Stromal cell of bone marrow (primary cell): Measurements from ENCODE around the gene ZFP64.
"Not testable (repeated sequence)": the region's sequence is repeated elsewhere in the genome, so short reads cannot be mapped to it uniquely, and the experiment has no call there.

ENCODE experiments used
- DNase-seq: peaks from one replicate; pipeline ENCODE4 v3.0.0-alpha.2; 2012; ENCODE audit warnings: low read depth

ZFP64 gene

DNA sequence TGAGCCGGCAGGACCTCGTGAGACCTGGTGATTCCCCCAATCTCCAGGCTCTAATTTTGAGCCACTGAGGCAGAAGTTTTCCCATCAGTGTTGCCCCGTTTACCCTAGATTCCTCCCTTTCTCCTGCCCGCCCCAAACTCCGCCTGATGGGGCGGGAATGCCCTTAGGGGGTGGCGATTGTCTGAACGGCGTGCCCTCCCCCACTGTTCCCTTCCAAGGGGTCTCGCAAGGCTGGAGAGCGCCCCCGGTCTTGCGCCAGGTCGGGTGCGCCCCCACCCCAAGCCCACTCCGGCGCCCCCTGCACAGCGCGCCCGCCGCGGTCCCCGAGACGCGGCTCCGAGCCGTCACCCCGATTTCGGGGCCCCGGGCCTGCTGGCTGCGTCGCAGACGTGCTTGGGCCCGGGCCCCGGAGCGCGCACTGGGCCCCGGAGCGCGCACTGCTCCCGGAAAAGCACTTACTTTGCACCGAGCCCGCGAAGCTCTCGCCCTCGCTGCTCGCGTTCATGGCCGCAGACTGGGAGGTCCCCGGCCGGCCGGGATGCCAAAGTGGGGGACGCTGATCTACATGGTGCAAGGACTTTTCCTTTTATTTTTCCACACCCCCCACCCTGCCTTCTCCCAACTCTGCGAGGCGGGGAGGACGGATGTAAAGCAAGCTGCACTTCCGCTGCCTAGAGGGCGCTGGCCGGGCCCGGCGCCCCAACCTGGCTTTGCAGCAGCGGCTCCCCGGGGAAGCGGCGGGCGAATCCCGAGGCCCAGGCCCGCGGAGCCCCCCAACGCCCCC is at the start of gene ZFP64:
Gene ZFP64, minus strand, starts transcription at position 648 of the 784 bp plus-strand sequence. Its CDS starts 143 bp downstream, at position 505.
- DNase-seq, result peak; percentile 53

DNA sequence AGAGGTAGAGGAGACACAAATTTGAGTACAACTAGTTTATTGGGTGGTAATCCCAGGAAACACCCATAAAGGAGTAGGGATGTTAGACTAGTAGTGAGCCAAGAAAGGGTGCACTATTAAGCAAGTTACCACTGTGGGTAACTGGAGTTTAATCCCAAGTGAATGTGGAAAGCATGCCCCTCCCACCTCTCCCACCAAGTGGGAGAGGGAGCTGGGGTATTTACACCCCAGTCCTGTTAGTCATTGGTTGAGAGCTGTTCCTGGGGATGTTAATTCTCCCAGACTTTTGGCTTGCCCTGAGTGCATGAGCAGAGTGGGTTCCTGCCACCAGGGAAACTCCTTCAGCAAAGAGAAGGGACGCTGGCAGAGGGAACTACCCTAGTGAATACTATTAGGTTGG is 49.2 kb upstream of the ZFP64 start:
- DNase-seq, result no peak

DNA sequence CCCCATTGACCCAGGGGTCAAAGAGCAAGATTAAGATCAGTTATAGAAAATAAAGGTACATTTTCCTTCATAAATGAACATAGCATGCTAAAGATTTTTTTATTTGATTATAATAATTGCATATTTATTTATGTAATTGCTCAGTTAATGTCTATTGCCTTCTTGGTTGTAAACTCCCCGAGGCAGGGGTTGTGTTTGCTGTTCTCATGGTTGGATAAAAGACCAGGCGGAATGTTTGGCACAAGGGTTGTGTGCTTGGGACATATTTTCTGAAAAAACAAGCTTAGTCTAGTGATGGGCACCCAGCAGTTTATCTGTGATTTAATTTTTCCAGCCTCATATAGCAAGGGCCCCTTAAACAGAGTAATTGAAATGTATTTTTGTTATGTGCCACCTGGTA is 47.5 kb upstream of the ZFP64 start:
- DNase-seq, result no peak

DNA sequence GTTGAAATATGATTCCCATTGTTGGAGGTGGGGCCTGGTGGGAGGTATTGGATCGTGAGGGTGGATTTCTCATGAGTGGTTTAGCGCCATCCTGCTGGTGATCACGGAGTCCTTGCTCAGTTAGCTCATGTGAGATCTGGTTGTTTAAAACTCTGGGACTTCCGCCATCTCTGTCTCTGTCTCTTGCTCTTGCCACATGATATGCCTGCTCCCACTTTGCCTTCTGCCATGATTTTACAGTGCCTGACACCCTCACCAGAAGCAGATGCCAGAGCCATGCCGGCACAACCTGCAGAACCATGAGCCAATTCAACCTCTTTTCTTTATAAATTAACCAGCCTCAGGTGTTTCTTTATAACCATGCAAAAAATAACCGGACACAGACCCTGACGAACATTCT is 44.7 kb upstream of the ZFP64 start:
- DNase-seq, result no peak

DNA sequence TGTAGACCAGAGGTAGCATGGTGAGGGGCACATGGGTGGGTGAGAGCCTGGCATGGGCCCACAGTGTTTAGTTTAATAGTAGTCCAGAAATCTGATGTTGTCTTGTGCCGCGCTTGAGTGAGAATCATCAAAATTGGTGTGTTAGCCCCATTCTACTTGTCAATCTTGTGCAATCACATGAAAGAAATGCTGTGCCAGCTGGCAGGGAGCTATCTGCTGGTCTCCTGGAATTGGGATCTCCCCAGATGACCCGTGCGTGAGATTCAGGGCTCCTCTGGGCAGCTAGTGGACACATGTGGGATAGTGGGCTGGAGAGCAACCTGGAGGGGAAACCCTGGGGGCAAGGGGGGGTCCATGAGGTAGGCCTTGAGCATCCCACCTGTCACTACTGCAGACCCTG is 43.5 kb upstream of the ZFP64 start:
- DNase-seq, result no peak

DNA sequence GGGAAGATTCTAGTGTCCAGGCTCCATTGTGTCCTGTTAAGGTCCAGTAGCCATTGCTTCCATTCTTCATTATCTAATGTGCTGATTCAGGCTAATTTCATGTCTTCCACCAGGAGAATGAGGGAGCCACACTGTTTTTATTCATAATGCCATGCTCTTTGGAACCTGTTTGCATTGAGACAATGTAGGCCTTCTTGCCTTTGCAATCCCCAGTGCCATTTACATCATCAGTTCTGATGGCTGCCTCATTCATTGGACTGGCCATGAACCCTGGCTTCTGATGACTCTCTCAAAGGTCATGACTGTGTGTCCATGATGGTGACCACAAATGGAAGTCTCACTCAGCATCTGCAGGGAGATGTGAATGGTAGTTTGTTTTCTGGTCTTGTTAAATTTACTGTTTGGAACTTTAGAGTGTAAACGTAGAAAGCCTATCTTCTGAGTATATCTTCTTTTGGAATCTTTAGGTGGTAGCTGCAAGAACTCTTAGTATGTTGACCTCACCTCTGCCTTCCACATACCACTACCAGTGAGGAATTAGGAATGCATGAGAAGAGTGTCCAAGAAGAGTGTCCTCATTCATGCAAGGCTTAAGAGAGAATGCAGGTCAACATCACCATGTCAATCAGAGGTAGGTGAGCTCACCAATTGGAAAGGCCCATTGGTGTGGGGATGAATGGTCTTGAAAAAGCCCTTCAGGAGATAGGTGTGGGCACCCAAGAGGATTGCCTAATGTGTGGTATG is 42.9 kb upstream of the ZFP64 start:
- DNase-seq, result no peak

DNA sequence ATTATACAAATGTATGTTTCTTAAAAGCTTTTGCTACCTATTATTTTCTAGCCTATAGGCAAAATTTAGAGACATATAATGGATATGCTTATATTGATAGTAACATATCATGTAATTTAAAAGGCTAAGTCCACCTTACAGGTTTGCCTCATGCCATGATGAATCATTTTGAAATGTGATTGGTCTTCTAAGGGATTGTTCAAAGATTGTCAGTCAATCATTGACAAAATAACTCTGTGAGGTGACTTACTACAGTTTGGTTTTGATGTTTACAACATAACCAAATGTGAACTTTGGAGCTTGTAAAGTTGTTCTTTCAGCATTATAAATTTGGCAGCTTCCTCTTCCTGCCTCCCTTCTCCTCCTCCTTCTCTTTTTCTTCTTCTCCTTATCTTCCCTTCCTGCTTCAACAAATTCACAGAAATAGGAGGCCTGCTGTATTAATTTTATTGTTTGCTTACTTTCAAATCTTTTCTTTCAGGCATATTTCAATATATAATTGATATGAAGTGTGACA is 39.7 kb upstream of the ZFP64 start:
- no peak for DNase-seq

DNA sequence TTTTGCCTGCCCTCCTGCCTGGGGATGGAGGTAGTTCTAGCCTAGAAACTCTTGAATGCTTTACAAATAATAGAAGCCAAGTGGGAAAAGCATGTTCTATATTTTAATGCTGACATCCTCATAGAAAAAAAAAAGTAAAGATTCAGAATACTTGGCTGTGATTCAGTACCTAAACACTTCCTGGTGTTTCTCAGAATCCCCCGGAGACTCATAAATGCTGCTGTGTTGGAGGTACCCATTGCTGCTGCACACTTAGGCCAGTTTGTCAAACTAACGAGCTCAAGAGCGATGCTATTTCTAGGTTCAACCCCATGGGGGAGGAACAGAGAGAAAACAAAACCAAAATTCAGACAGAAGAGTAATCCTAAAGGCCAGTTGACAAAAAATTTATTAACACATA is 38.8 kb upstream of the ZFP64 start:
- DNase-seq, result peak; percentile 25

DNA sequence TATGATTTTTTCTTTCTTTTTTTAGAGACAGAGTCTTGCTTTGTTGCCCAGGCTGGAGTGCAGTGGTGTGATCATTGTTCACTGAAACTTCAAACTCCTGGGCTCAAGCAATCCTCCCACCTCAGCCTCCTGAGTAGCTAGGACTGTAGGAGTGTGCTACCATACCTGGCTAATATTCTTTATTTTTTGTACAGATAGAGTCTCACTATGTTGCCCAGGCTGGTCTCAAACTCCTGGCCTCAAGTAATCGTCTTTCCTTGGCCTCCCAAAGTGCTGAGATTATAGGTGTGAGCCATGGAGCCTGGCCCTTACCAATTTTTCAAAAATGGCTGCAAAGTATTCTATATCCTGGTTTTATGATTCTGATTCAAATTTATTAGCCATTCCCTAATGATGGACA is 37.8 kb upstream of the ZFP64 start:
- not testable (repeated sequence) for DNase-seq

DNA sequence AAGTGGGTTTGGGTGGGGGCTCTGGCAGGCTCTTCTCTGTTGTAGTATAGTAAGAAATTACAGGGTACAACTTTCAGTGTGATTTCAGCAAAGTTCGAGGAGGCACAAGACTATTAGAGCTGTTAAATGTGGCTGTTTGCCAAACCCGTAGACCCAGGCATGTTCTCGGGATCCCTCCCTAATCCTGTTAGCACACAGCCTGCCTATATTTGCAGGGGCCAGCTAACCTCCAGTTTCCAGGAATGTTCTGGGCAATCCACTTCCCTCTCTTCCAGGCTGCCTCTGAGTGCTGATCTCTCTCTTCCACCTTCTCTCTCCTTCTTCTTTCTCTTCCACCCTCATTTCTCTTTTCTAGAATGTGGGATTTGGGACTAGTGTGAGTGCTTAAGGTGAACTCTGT is 34.8 kb upstream of the ZFP64 start:
- no peak for DNase-seq

DNA sequence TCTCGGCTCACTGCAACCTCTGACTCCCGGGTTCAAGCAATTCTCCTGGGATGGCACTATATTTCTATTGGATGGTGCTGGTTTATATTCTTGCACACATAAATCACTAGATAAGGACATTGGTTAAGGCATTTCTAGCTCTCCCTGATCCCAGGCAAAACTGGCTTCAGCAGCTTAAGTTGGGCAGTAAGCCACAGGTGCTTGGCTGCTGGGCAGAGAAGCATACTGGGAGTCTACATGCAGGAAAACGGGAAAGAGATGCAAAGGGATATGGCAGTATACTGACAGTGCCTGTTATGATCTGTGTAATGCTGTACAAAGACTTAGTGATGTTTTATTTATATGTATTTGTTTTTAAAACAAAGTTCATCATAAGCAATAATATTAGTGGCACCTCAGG is 33.3 kb upstream of the ZFP64 start:
- DNase-seq, result no peak

DNA sequence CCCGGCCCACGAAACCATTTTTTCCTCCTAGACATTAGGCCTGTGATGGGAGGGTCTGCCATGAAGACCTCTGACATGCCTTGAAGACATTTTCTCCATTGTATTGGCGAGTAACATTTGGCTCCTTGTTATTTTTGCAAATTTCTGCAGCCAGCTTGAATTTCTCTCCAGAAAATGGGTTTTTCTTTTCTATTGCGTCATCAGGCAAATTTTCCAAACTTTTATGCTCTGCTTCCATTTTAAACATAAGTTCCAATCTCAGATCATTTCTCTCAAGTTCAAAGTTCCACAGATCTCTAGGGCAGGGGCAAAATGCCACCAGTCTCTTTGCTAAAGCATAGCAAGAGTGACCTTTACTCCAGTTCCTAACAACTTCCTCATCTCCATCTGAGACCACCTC is 29.8 kb upstream of the ZFP64 start:
- DNase-seq, result not testable (repeated sequence)

DNA sequence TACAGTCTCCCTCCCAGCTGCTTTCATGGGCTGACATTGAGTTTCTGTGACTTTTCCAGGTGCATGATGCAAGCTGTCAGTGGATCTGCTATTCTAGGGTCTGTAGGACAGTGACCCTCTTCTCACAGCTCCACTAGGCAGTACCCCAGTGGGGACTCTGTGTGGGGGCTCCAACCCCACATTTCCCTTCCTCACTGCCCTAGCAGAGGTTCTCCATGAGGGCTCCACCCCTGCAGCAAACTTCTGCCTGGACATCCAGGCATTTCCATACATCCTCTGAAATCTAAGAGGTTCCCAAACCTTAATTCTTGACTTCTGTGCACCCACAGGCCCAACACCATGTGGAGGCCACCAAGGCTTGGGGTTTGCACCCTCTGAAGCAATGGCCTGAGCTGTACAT is 29.3 kb upstream of the ZFP64 start:
- not testable (repeated sequence) for DNase-seq

DNA sequence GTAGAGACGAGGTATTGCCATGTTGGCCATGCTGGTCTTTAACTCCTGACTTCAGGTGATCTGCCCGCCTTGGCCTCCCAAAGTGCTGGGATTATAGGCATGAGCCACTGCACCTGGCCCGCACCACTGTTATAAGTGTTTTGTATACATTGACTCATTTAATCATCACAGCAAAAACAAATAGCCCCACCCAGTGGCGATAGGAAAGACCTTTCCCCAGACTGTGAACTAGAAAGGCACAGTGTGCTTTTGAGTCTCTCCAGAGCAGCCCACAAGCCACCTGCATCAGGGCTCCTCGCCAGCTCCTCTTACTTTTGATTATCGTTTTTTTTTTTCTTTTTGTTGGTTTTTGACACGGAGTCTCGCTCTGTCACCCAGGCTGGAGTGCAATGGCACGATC is 27.9 kb upstream of the ZFP64 start:
- DNase-seq, result no peak

DNA sequence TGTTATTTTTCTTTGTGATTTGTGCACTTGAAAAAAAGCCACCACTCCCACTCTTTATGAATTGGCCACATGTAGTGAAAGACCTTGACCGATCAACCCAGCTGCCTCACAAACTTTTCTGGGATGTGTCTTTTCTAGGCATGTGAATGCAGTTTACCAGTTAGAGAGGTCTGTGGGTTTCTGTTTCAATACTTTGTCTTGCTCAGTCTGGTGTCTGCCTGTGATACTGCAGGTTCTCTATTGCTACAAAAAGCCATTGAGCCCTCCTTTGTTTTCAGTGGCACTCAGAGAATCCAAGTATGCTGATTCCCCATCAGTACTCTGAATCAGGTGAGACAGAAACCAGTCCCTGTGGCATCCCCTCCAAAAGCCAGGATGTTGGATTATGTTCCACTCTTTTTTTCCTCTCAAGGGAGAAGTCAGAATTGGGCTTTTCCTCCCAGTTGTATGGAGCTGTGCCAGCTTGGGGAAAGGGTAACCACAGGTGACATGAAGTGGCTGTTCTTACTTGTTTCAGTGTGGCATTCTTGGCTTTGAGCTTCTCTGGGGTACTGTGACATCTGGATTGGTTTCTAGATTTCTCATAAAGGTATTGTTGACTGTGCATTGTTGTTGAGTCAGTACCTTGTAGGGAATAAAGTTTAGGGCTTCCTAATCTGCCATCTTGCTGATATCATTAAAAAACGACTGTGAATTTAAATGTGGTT is 26.3 kb upstream of the ZFP64 start:
- no peak for DNase-seq

DNA sequence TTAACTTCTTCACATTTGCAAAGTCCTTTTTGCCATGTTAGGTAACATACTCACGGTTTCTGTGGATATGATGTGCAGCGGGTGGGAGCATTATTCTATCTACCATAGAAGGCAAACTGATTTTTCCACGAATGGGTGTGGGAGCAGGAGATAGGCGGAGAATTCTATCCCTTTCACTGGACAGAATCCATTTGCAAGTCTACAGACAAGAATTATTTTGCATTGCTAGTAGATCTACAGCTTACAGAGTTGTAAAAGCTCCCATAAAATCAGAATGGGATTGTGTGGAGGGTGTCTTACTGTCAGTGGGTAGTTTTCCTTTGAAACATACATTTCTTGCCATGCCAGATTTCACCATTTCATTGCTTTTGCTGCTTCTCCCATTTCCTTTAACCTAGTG is 22.4 kb upstream of the ZFP64 start:
- no peak for DNase-seq

DNA sequence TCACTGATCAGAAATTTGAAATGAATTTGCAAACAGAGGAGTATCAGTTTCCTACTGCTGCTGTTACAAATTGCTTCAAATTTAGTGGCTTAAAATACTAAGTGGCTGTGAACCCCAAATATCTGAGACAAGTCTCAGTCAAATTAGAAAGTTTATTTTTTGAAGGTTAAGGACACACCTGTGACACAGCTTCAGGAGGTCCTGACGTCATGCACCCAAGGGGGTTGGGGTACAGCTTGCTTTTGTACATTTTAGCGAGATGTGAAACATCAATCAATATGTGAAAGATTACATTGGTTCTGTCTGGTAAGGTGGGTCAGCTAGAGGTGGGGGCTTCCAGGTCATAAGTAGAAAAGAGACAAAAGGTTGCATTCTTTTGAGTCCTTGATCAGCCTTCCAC is 21.4 kb upstream of the ZFP64 start:
- DNase-seq, result no peak

DNA sequence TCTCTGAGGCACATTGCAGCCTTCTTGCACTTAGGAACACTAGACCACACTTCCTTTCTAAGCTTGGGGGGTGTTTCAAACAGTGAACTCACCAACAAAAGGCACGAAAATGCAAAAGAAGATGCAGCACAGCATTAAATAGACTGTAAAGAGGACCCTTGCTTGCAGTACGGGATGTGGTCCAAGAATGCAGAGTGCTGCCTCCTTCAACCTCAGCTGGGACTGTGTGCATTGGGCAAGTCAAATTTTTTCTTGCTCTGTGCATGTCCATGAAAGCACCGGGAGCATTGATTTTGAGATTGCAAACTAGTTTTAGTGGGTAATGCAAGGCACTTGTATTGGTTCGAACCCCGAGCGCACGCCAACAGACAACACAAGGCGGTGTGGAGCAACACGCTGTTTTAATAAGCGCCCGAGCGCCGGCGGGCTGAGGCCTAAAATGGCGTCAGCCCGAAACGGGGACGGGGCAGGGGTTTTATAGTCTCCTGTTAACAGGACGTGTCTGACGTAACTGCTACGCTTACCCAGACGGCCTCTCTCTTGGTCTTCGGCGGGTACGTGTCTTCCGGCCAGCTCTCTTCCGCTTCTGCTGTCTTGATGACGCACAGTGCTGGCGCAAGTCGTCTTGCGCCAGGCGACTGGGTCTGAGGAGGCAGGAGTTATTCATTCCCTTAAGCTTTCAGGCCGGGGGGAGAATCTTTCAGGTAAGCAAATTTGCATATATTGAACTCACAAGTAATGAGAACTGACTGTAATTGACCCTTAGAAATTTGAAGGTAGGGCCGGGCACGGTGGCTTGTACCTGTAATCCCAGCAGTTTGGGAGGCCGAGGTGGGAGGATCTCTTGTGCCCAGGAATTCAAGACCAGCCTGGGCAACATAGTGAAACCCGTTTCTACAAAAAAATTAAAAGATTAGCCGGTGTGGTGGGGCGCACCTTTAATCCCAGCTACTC is 18.7 kb upstream of the ZFP64 start:
- DNase-seq, result no peak

DNA sequence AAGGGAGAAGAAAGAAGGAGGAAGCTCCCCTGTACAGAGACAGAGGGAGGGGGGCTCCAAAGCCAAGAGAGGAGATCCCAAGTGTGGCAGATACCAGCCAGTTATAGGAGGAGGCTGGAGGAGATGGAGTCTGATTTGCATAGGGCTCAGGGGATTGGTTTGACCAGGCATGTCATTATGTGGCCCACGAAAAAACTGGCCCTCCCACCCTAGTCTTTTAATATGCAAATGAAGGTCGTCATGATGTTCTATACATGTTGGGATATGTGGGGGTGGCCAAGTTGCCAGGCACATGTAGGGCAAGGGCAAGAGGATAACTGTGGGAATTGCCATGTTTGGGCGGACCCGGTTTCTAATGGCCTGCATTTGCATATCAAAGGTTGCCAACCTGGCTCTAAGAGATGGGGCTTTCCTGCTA is 17.6 kb upstream of the ZFP64 start:
- no peak for DNase-seq

DNA sequence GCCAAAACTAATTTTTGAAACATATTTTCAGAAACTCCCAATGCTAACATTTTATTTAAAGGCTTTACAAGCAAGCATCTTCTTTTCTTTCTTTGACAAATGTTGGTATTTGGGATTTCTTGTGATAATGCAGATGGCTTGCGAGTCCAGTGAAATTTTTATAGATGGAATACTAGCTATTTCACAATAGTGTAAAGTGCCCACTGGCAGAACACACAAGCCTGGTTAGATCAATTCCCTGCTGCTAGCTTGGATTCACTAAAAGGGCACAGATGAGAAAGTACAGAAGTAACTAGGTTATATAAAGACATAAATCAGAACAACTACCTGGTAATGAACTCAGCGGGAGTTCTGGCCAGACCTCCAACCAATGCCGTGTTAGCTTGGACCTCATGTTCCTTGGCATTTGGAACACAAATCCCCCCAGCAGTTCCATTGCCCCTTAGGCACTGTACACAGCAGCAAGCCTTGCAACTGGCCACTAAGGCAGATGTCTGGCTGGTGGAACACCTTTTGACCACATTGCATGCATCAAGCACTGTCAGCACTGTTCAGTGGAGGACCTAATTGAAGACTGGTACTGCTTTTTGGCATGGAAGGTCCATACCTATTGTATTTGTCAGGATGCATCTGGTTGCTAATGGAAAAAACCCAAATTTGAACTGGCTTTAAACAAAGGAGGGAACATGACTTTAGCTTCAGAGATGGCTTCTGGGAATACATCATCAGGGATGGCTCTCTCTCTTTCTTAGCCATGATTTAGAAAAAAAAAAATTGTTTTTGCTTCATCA is 15.6 kb upstream of the ZFP64 start:
- DNase-seq, result no peak

DNA sequence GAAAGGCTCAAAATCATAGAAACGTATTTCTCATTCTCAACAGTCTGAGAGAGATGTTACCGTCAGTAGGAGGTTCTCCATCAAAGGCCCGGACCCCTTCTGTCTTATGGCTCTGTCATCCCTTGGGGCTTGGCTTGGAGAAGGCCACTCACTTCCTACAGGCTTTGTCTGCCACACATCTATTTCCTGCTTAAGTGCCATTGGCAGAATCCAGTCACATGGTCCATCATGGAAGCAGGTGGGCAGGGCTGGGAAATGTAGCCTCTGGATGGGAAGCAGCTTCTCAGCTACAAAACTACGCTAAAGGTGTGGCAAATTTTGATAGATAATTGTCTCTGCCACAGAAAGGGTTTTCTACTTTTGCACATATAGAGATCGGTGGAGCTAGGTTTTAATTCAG is 12.6 kb upstream of the ZFP64 start:
- DNase-seq, result no peak
